Peyer's patch (tissue), 4 donors: ENCODE measurements around the gene ANKMY1. TPM values are rescaled to one million over a fixed set of nuclear protein-coding genes. Genes with fewer than 3 reads are reported as not detected.

Source experiments
- DNase-seq, 3 donors: peaks; one replicate each; pipeline ENCODE4 v3.0.0-alpha.2; 2017 to 2019
- H3K27ac ChIP-seq, 4 donors: fragments of 200-600 bp; sonication (generic); one replicate each; pipeline ENCODE4 v1.5.1; 2016 to 2019
- H3K27me3 ChIP-seq, 2 donors: fragments of 200-600 bp; sonication (generic); one replicate each; pipeline ENCODE4 v1.5.1; 2019
- H3K36me3 ChIP-seq, 3 donors: fragments of 200-600 bp; sonication (generic); one replicate each; pipeline ENCODE4 v1.5.1; 2016 to 2019
- H3K4me1 ChIP-seq, 4 donors: fragments of 200-600 bp; sonication (generic); one replicate each; pipeline ENCODE4 v1.5.1; 2016 to 2019
- H3K4me3 ChIP-seq, 4 donors: fragments of 200-600 bp; sonication (generic); 1 replicate in 3 of 4; 2 replicates in 1 of 4; pipeline ENCODE4 v1.5.1; 2016 to 2019; ENCODE audit warnings: mild to moderate bottlenecking in 1 of 4
- H3K9me3 ChIP-seq, 4 donors: fragments of 200-600 bp; sonication (generic); one replicate each; pipeline ENCODE4 v1.5.1; 2016 to 2019; ENCODE audit warnings: mild to moderate bottlenecking in 1 of 4
- CTCF ChIP-seq, 6 experiments: fragments of 450-650 bp in 4 of 6; fragments of 200-600 bp in 2 of 6; sonication (generic) in 1 of 6; IDR thresholded peaks; one replicate each; pipeline ENCODE4 v1.5.1; 2017 to 2019; ENCODE audit warnings: antibody characterized with exemption in 6 of 6, mild to moderate bottlenecking in 3 of 6, moderate library complexity in 1 of 6
- POLR2A ChIP-seq, 2 donors: fragments of 450-650 bp; IDR thresholded peaks; one replicate each; pipeline ENCODE4 v1.5.1; 2017; ENCODE audit warnings: antibody characterized with exemption in 2 of 2, mild to moderate bottlenecking in 2 of 2, moderate library complexity in 2 of 2
- total RNA-seq, 4 donors: library from RNA; depleted of rRNA; stranded (reverse); fragments of >200 nt; gene quantifications; one replicate each; pipeline ENCODE4 v1.1.0, GENCODE V29; 2016

ANKMY1 gene
- total RNA-seq, 4 donors from 2014 or later = 27.8 to 89.1 (median 40.1) TPM

DNA sequence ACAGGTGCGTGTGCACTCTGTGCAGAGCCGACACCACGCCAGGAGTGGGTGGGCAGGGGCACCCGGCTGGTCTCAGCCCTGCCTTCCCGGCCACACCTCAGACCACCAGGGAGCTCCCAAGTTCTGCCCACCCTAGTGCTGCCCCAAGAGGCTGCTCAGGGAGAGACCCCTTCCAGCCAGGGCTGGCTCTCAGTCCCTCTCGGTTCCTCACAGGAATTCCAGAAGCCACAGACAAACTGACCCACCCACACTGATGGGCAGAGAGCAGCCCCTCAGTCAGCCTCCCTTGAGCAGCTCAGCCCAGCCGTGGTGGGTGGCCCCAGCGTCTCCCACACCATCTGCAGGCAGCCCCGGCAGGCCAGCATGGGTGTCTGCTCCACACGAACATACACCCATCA is 88.5 kb downstream of the ANKMY1 start:
- peak in 1 of 3 donors; percentile 6 for DNase-seq
- TF ChIP-seq CTCF (IDR thresholded peaks at IDR 0.05) (no peak), POLR2A (IDR thresholded peaks at IDR 0.05) (no peak)
- Histone ChIP-seq H3K27ac (no peak overlapping the region), H3K27me3 (no peaks in the 10 kb centered on the region), H3K9me3 (peaks cover 0 to 3% (median 0%) of the 10 kb centered on the region in 4 donors), H3K4me3 (no peak overlapping the region), H3K36me3 (no peaks in the 10 kb centered on the region), H3K4me1 (no peaks in the 10 kb centered on the region)

DNA sequence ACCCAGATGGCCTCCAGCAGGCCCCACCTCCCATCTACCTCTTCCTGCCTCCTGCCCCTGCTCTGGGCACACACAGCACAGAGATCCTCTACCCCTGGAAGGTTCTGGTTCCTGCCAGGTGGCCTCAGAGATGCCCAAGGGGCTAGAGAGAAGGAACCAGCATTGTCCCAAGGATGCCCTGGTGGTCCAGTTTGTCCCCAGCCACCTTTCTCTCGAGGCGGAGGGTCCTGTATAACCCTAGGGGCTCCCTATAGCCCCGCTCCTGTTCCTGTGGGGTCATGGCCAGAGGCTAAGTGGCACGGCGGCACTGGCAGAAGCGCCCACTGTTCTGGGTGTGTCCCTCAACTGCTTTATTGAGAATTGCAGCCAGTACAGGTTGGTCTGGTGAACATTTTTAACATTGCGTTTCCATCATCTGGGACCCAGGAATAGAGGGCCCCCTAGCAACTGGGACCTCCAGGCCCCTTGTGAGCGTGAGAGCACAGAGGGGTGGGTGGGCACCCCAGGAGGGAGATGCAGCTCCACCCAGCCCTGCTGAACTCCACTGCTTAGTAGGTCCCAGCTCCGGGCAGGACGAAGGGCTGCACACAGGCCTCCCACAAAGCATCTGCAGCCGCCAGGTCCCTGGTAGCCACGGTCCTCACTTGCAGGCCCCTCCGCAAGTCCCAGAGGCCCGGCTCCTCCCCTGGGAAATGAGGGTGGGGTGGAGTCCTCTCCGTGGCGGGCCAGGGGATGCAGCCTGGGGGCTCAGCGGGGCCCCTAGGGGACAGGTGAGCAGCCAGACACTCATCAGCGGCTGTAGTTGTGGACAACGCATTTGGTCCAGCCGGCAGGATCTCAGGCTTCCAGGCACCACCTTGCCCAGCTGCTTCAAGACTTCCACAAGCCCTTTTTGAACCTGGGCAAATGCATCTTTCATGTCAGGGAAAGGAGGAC is 89.2 kb downstream of the ANKMY1 start:
- Histone ChIP-seq H3K27ac (no peak overlapping the region), H3K4me3 (no peak overlapping the region), H3K9me3 (no peaks in the 10 kb centered on the region), H3K4me1 (no peaks in the 10 kb centered on the region), H3K36me3 (no peaks in the 10 kb centered on the region), H3K27me3 (no peaks in the 10 kb centered on the region)
- TF ChIP-seq CTCF (IDR thresholded peaks at IDR 0.05) = no peak
- no peak for TF ChIP-seq POLR2A (IDR thresholded peaks at IDR 0.05)
- DNase-seq = peak in 1 of 3 donors; percentile 9

DNA sequence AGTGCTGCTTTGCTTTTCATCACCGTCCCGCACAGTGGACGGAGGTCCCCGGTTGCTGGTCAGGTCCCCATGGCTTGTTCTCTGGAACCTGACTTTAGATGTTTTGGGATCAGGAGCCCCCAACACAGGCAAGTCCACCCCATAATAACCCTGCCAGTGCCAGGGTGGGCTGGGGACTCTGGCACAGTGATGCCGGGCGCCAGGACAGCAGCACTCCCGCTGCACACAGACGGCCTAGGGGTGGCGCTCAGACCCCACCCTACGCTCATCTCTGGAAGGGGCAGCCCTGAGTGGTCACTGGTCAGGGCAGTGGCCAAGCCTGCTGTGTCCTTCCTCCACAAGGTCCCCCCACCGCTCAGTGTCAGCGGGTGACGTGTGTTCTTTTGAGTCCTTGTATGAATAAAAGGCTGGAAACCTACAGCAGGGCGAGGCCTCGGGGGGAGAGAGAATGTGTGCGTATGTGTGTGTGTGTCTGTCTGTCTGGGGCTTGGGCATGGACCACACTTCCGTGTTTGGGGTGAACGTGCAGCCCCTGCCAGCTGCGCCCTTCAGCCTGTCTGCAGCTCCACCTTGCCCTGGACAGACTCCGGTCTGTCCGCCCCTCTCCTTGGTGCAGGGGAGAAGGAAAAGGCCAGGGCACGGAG is 90.0 kb downstream of the ANKMY1 start:
- no peak for TF ChIP-seq CTCF (IDR thresholded peaks at IDR 0.05)
- no peak for TF ChIP-seq POLR2A (IDR thresholded peaks at IDR 0.05)
- no peaks in the 10 kb centered on the region for H3K9me3 ChIP-seq
- no peaks in the 10 kb centered on the region for H3K27me3 ChIP-seq
- no peaks in the 10 kb centered on the region for H3K36me3 ChIP-seq
- no peaks in the 10 kb centered on the region for H3K4me1 ChIP-seq
- H3K4me3 ChIP-seq = no peak overlapping the region
- peak in 1 of 3 donors; percentile 11 for DNase-seq
- no peak overlapping the region for H3K27ac ChIP-seq

GRCh38 chr2:240467149-240467642 is 90.6 kb downstream of the ANKMY1 start:
- H3K36me3 ChIP-seq = no peaks in the 10 kb centered on the region
- no peaks in the 10 kb centered on the region for H3K9me3 ChIP-seq
- no peaks in the 10 kb centered on the region for H3K4me1 ChIP-seq
- no peak overlapping the region for H3K27ac ChIP-seq
- H3K27me3 ChIP-seq = no peaks in the 10 kb centered on the region
- no peak for TF ChIP-seq POLR2A (IDR thresholded peaks at IDR 0.05)
- no peak for TF ChIP-seq CTCF (IDR thresholded peaks at IDR 0.05)
- no peak overlapping the region for H3K4me3 ChIP-seq
- DNase-seq = no peak

DNA sequence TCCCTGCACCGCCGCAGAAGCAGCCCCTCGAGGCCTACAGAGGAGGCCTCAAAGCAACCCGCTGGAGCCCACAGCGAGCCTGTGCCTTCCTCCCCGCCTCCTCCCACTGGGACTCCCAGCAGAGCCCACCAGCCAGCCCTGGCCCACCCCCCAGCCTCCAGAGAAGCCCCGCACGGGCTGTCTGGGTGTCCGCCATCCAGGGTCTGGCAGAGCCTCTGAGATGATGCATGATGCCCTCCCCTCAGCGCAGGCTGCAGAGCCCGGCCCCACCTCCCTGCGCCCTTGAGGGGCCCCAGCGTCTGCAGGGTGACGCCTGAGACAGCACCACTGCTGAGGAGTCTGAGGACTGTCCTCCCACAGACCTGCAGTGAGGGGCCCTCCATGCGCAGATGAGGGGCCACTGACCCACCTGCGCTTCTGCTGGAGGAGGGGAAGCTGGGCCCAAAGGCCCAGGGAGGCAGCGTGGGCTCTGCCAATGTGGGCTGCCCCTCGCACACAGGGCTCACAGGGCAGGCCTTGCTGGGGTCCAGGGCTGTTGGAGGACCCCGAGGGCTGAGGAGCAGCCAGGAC is 91.1 kb downstream of the ANKMY1 start:
- Histone ChIP-seq H3K4me3 (no peak overlapping the region), H3K36me3 (no peaks in the 10 kb centered on the region), H3K9me3 (no peaks in the 10 kb centered on the region), H3K27me3 (no peaks in the 10 kb centered on the region), H3K4me1 (no peaks in the 10 kb centered on the region), H3K27ac (no peak overlapping the region)
- peak in 2 of 3 donors; percentile 10 to 42 for DNase-seq
- no peak for TF ChIP-seq CTCF (IDR thresholded peaks at IDR 0.05)
- no peak for TF ChIP-seq POLR2A (IDR thresholded peaks at IDR 0.05)
